Jurkat, Clone E6-1 (cell line): Measurements from ENCODE around the gene STK10.
"Not testable (repeated sequence)": the region's sequence is repeated elsewhere in the genome, so short reads cannot be mapped to it uniquely, and the experiment has no call there.

Experiments used
- DNase-seq: peaks from one replicate; pipeline ENCODE4 v3.0.0-alpha.2; 2011; ENCODE audit warnings: low read depth, low spot score
- H3K4me3 ChIP-seq: 2 replicates; pipeline ENCODE4 v1.5.1; 2011; ENCODE audit warnings: mild to moderate bottlenecking, low read length, control low read depth, moderate library complexity

Gene STK10

DNA sequence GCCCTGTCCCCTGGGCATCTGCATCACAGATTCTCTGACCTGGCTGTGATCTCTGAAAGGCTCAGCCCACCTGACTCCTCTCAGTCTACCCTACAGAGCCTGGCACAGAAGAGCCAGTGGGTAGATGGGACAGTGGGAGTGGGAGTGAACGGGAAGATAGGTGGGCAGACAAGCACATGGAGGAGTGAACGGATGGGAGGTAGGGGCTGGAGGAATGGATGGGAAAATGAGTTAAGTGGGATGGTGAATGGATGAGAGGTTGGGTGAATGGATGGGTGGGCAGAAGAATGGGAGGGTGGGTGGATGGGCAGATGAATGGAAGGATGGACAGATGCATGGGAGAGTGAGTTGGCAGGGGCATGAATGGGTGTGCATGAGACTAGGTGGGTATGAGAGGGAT is 18.8 kb downstream of the STK10 start:
- DNase-seq = no peak
- H3K4me3 ChIP-seq = no peak overlapping the region

DNA sequence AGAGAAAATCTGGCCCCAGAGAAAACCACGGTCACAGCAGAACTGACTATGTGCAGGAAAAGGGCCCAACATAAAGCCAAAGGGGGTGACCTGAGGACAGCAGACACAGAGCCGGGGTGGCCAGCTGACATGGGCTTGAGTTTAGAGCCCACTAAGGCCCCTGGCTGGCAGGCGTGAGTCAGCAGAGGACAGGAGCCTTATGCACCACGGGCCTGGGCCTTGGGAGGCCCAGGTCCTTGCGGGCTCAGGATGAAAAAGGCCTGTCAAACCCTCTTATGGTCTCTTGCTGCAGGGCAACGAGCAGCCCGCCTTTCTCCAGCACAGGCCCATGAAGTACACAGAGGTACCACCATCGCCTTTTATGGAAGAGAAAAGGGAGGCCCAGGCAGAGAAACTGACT is 19.7 kb downstream of the STK10 start:
- no peak for DNase-seq
- H3K4me3 ChIP-seq = no peak overlapping the region

DNA sequence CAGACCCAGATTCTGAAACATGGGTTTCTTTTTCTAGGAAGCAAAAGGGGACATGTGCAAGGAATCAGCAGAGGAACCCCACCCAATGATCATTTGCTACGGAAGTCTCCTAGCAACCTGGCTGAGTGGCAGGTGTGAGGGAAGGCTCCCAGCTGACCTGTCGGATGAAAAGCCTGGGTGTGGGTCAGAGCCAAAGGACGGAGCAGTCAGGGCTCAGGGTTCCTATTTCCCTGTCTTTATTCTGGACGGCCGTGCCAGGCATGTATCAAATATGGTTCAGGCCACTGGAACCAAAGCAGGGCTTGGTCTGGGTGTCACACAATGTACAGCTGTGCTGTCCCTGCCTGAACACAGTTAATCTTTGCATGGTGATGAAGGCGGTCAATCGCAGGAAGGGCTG is 20.1 kb downstream of the STK10 start:
- DNase-seq = no peak

DNA sequence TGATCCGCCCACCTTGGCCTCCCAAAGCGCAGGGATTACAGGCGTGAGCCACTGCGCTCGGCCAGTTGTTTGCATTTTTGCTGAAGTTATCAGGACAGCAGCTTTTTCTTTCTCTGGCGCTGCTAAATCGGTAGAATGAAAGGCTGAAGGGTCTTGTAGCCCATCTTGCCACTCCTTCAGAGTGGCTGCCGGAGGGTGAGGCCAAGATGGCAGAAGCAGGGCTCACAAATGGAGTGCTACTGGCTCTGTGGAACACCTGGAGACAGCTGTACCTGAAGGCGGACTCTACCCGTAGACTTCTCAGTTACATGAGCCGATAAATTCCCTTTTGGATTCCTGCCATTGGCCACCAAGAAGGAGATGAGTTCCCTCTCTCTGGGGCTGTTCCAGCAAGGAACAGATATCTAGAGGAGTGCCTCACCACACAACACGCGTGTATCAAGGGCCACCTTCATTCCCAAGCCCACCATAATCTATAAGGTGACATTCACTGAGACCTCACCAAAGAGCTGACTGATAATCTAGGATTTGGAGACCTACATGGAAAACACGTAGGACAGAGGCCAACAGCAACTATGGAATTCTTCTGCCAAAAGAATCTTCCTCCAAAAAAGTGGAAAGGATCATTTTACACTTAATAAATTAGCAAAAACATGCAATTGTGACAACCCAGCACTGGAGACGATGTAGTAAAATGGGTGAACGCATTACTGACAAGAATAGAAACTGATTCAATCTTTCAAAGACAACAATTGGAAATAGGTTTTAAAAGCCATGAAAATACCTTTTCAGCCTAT is 21.8 kb downstream of the STK10 start:
- no peak overlapping the region for H3K4me3 ChIP-seq
- DNase-seq = no peak

More for the DNA sequence above, 20.1 kb downstream of the STK10 start:
- H3K4me3 ChIP-seq = no peak overlapping the region

DNA sequence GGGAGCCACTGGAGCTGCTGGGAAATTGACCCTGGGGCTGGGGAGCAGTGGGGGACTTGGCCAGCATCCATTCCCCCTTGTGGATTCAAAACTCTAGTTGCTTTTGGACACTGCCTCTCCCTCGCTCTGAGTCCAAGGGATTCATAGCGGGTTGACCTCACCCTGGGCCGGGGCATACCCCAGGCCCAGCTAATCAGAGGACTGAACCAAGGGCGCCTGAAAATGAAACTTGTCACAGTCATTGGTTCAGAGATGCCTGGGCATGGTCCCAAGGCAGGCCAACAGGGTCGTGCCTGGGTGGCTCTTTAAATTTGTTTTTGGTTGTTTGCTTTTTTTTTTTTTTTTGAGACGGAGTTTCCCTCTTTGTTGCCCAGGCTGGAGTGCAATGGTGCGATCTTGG is 22.6 kb downstream of the STK10 start:
- no peak for DNase-seq
- H3K4me3 ChIP-seq = no peak overlapping the region

DNA sequence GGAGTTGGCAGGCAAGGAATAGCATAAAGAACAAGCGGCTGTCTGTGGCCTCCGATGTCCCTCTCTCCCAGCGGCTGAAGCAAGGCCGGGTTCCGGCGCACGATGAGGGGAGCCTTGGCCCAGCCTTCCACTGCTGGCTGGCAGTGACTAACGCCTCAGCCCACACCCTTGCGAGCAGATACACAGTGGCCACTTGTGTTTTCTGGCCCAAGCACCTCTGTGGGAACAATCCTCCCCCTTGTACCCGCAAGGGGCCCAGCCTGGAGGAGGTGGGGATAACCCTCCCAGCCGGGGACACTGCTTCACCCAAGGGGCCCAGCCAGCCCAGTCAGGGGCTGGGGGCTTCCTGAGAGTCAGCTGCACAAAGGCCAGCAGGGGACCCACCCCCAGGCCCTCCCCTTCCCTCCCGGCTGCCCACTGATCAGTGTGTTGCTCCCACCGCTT is 23.2 kb downstream of the STK10 start:
- no peak for DNase-seq
- no peak overlapping the region for H3K4me3 ChIP-seq

DNA sequence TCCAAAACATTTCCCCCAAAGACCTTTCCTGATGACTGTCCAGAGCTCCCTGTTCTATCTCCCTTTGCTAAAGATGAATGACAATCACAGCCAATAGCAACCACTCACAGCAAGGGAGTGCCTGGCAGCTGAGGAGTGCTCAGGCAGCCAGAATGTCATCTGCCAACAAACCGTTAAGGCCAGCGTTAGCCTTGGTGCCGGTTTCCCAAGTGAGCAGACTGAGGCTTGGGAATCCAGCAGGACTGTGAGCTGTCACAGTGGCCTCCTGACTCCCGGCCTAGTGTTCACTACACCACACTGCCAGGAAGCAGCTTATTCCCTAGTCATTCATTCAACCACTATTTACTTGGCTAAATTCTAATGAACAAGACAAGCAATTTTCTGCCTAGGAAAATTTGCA is 24.7 kb downstream of the STK10 start:
- DNase-seq = no peak
- no peak overlapping the region for H3K4me3 ChIP-seq

DNA sequence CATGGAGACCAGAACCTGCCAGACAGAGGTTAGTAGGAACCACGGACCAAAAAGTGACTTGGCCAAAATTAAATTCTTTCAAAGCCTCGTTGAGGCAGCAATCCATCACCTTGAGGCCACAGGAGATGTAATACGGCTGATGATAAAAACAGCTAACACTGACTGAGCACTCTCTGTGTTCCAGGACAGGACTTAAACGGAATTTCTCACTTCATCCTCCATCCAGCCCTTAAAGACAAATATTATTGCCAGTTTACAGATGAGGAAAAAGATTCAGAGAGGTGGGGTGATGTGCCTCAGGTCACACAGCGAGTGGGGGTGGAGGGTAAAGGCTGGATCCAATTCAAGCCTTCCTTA is 25.1 kb downstream of the STK10 start:
- DNase-seq = no peak
- H3K4me3 ChIP-seq = no peak overlapping the region

DNA sequence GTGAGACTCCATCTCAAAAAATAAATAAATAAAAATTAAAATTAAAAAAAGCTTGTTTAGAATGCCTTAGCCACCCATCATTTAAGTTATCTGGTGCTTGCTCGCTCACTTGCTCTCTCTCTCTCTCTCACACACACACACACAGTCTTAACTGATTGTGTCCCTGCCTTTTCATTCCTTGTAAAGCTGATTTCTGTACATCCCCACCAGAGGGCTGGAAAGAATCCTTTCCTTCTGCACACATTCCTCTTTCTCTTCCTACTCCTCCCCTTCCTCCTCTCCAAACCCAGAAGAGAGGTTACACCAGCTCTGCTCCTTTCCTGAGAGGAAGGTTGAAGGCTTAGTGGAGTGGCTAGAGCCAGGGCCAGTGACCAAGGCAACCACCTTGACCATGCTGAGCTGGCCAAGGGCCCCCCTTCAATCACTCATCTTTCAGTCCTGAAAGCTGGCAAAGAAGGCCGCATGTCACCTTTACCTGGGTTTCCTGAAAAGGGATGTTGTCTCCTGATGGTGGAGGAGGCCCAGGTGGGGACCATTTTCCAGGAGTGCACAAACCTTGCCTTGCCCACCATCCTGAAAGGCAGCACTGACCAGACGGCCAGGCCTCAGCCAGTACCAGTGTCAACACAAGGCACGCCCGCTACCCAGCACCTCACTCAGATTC is 25.6 kb downstream of the STK10 start:
- no peak for DNase-seq
- H3K4me3 ChIP-seq = no peak overlapping the region

DNA sequence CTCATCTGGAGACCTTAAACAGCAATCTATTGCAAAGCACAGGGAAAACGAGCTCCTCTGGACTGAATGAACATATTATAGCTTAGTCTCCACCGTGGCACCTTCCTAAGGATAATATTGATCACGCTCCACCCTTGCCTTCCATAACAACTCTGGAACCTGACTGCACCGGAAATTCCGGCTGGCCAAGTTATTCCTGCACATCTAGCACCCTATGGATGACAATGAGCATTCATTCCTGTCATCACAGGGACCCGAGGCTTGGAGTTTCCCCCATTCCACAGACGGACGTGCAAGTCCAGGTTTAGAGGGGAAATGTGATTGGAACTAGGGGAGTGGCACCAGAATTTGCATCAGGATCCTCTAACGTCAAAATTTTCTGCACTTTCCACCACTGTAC is 27.5 kb downstream of the STK10 start:
- no peak overlapping the region for H3K4me3 ChIP-seq
- DNase-seq = no peak

DNA sequence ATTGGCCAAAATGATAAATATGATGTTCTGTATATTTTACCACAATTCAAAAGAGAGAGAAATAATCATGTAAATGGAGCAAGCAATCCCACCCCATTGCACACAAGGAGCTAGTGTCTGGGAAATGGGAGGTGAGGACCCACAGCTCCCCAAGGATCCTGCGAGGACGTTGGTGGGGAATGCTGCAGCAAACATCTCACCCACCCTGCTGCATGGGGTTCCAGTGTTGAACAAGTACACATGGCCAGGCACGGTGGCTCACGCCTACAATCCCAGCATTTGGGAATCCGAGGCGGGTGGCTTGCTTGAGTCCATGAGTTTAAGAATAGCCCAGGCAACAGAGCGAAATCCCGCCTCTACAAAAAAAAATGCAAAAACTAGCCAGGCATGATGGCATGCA is 29.0 kb downstream of the STK10 start:
- H3K4me3 ChIP-seq = no peak overlapping the region
- no peak for DNase-seq

DNA sequence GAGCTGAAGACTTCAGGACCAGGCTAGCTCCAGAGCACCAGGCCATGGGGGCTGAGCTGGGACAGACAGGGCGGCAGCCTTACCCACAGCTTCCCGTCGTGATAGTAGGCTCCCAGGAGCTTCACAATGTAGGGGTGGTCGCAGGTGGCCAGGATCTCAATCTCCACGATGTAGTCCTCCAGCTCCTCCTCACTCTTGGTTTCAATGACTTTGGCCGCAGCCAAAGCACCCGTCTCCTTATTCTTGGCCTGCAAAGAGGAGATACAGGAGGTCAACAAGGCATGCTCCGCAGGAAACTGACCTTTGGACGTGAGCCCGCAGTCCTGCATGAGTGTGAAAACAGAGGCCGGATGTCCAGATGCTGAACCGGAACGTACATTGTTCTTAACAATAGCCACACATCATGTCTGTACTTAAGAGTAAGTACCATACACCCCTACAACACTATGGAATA is 31.5 kb downstream of the STK10 start:
- no peak overlapping the region for H3K4me3 ChIP-seq
- DNase-seq = no peak

DNA sequence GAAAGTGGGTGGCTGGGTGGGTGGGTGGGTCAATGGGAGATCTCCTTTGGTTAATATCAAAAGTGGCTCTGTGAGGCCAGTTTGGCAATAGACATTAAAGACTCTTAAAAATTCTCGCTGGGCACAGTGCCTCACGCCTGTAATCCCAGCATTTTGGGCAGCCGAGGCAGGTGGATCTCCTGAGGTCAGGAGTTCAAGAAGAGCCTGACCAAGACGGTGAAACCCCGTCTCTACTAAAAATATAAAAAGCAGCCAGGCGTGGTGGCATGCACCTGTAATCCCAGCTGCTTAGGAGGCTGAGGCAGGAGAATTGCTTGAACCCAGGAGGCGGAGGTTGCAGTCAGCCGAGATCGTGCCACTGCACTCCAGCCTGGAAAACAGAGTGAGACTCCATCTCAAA is 32.9 kb downstream of the STK10 start:
- DNase-seq, H3K4me3 ChIP-seq: not testable (repeated sequence)

DNA sequence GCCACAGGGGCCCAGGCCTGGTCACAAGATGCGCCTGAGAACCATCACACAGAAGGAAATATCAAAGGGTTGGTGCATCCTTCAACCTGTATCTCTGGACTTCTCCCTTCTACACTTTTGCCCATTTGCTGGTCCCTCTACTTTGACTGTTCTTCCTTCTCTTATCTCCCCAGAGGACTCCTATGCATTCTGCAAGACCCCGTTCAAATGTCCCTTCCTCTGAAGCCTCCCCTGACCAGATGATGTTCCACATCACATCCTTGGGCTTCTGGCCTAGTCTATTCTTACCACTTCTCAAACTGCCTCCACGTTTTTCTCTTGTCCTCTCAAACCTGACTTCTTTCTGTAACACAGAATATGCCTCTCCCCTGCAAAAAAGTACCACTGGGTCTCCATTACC is 34.3 kb downstream of the STK10 start:
- H3K4me3 ChIP-seq = no peak overlapping the region
- no peak for DNase-seq

DNA sequence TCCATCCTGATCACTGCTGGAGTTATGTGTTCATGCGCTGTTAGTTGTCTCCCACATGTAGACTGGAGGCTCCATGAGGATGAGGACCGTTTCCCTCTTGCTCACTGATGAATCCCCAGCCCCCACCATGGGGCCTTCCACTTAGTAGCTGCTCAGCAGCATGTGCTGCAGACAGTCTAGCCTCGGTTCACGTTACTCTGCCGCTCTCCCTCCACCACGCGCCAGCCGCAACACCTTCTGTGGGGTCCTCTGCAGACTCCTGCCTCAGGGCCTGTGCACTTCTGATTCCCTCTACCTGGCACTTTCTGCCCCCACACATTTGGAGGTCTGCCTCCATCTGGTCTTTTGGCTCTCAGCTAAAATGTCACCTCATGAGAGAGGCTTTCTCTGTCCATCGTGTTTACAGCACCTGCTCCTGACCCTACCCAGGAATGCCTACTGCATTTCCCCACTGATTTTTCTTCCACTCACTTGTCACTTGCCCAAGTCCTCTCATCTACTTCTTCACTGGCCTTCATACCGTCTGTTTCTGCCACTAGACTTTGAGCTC is 36.3 kb downstream of the STK10 start:
- no peak for DNase-seq
- no peak overlapping the region for H3K4me3 ChIP-seq

DNA sequence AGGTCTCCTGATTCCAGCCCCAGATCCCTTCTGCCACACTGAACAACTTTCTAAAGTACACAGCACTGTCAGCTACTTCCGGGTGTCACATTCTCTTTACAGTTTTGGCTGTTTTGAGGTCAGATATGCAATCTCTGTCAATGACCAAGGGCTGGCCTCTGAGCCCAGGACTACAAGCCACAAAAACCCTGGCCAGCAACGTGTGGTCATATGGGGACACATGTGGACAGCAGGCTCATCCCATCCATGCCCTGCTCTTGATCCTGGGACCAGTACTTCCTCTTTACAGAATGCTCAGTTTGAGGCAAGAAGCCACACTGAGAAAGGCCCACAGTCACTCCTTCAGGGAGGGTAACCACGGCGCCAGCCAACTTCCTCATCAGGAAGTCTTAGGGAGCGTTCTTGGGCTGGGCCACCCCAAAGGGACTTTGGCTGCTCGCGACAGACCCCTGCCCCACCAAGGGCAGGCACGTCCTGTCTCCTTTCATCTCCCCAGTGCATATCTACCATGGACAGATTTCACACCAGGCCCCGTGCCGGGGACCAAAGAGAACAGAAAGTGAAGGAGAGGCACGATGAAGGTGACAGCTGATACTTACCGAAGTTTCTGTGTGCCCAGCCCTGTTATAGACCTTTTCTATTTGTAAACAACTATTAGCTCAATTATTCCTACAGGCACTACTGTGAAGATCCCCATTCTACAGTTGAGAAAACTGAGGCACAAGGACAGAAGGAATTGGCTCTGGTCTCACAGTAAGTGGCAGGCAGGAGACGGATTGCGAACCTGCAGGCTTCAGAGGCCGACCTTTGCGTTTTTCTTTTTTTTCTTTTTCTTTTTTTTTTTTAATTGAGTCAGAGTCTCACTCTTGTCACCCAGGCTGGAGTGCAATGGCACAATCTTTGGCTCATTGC is 37.3 kb downstream of the STK10 start:
- no peak overlapping the region for H3K4me3 ChIP-seq
- DNase-seq = no peak

DNA sequence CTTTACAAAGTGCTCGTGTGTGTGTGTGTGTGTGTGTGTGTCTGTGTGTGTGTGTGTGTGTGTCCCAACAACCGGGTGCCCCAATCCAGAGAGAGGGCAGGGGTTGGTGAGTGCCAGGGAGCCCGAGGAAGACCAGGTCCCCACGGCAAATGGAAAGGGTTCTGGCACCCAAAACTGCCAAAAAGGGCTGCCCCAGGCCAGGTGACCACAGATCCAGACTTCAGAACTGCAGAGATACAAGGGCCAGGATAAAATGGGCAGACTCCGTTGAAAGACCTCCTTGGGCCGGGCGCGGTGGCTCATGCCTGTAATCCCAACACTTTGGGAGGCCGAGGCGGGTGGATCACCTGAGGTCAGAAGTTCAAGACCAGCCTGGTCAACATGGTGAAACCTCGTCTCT is 38.5 kb downstream of the STK10 start:
- DNase-seq, H3K4me3 ChIP-seq: not testable (repeated sequence)

DNA sequence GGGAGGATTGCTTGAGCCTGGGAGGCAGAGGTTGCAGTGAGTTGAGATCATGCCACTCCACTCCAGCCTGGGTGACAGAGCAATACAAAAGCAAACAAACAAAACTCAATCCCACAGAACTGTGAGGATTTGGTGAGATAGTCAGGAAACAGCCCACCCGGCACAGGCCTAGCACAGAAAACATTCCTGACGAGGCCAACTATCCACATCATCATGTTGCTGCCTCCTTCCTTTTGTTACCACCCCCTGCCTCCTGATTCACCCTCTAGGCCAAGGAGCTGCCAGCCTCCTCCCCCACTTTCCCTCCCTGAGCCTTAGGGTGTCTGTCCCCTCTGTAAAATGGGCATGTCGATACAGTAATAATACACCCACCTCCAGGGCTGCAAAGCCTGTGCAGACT is 39.0 kb downstream of the STK10 start:
- H3K4me3 ChIP-seq = no peak overlapping the region
- no peak for DNase-seq

DNA sequence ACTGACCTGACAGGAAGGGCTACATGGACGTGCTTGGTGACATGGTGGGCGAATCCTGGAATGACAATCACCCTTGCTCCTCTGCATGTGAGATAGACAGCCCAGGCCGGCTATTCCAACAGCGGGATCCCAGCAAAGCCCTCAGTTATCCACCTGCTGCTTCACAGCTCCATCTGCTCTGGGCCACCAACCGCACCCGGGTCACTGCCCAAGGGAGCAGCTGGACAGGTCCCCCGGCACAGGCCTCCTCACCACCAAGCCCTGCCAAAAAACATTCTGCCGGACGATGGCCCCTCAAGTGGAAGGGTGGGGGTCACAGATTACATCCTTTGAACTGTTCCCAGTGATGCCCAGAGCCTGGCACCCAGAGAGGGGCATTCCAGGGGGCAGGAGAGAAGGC is 39.6 kb downstream of the STK10 start:
- no peak for DNase-seq

DNA sequence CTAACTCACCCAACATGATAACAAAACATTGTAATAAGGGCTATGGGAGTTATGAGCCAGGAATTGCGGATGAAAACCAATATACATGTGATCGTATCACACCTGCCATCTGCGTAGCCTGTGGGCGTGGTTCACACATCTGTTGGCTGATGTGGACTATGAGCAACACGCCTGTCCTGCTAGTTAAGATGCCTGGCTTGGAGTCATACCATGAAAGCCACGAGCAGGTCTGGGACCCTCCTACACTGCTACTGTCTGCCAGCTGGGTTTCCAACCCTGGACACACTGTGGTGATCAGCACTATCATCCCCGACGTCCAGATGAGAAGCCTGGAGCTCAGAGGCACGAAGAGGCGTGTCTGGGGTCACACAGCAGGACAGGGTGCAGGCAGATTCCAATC is 40.2 kb downstream of the STK10 start:
- DNase-seq = no peak
- no peak overlapping the region for H3K4me3 ChIP-seq

More for the DNA sequence above, 39.6 kb downstream of the STK10 start:
- no peak overlapping the region for H3K4me3 ChIP-seq
